H1 (cell line): ENCODE measurements around the gene ALPK3.

ENCODE experiments used
- BRCA1 ChIP-seq: IDR thresholded peaks from 2 replicates; pipeline ENCODE4 v1.6.1; 2012; ENCODE audit warnings: low read depth, low read length, improper control_type of control experiment
- CTCF ChIP-seq, 3 experiments: IDR thresholded peaks; 1 replicate in 2 of 3; 2 replicates in 1 of 3; pipeline versions ENCODE4 v1.5.1 to v1.6.1; 2011; ENCODE audit warnings: low read length in 3 of 3, mild to moderate bottlenecking in 3 of 3, inconsistent platforms in 2 of 3, low read depth in 1 of 3, moderate library complexity in 1 of 3; ENCODE audit not compliant: insufficient read depth in 1 of 3; ENCODE audit errors: control extremely low read depth in 1 of 3
- RBBP5 ChIP-seq: IDR thresholded peaks from 2 replicates; pipeline ENCODE4 v1.7.1; 2012; ENCODE audit warnings: low read depth, mild to moderate bottlenecking, inconsistent platforms, low read length, moderate library complexity, borderline replicate concordance

- TF ChIP-seq RBBP5 (no peak), CTCF (IDR thresholded peaks at IDR 0.05; ENCODE audit: control extremely low read depth in 1 of 3, insufficient read depth in 1 of 3, low read depth in 1 of 3, low read length in 3 of 3) (no peak), BRCA1 (no peak)
Measured at GRCh38 chr15:84889991-84890669, 73.0 kb downstream of the ALPK3 start.
